ENCODE results near the gene KDM4C.

DNA sequence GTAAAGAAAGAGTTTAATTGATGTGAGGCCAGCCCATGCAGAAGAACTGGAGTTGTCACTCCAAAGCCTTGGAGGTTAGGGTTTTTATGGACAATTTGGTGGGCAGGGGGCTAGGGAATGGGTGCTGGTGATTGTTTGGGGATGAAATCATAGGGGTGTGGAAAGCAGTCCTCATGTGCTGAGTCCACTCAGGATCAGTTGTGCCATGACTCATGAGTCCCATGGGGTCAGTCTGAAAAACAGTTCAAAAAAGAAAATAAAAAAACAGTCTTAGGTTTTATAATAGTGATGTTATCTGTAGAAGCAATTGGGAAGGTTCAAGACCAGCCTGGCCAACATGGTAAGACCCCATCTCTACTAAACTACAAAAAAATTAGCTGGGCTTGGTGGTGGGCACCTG lies 162.3 kb downstream of the KDM4C start:
- TF ChIP-seq, protein P1, sequence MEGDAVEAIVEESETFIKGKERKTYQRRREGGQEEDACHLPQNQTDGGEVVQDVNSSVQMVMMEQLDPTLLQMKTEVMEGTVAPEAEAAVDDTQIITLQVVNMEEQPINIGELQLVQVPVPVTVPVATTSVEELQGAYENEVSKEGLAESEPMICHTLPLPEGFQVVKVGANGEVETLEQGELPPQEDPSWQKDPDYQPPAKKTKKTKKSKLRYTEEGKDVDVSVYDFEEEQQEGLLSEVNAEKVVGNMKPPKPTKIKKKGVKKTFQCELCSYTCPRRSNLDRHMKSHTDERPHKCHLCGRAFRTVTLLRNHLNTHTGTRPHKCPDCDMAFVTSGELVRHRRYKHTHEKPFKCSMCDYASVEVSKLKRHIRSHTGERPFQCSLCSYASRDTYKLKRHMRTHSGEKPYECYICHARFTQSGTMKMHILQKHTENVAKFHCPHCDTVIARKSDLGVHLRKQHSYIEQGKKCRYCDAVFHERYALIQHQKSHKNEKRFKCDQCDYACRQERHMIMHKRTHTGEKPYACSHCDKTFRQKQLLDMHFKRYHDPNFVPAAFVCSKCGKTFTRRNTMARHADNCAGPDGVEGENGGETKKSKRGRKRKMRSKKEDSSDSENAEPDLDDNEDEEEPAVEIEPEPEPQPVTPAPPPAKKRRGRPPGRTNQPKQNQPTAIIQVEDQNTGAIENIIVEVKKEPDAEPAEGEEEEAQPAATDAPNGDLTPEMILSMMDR (IDR thresholded peaks at IDR 0.05) = no peak
- no peak for TF ChIP-seq POLR2A (IDR thresholded peaks at IDR 0.05)

Measured in thyroid gland (tissue), 4 donors.